IMR-90 (cell line): ENCODE measurements around the gene MMRN1. TPM values are rescaled to one million over a fixed set of nuclear protein-coding genes. Genes with fewer than 3 reads are reported as not detected.

Experiments
- ATAC-seq: fragments of 200-7000 bp; cut with Tn5 transposase; 2 replicates; pipeline ENCODE4 v1.9.1; 2020; ENCODE audit warnings: low read depth, mild to moderate bottlenecking, moderate library complexity
- BruUV-seq: library from RNA; stranded (reverse); fragments of 400-500 nt; replicated peaks from 2 replicates; lab custom pipeline; 2021; lab: Mats Ljungman, UMichigan
- CTCF ChIA-PET: fragments of 300-600 bp; formaldehyde crosslinking; extraction: SDS; loops from one replicate; lab custom pipeline; 2021; ENCODE audit warnings: antibody characterized with exemption; lab: Yijun Ruan, JAX
- POLR2A ChIA-PET: fragments of 300-600 bp; sonication (Branson Sonifier 250); formaldehyde crosslinking; loops from one replicate; lab custom pipeline; 2022; ENCODE audit warnings: antibody characterized with exemption; ENCODE audit not compliant: unreplicated experiment; lab: Charles Lee
- DNase-seq: peaks from one replicate; pipeline ENCODE4 v3.0.0; 2013
- H2AFZ ChIP-seq: replicated peaks from 2 replicates; pipeline ENCODE3; 2013; ENCODE audit warnings: low read length, mild to moderate bottlenecking; ENCODE audit not compliant: poor library complexity
- H2AK5ac ChIP-seq: 2 replicates; pipeline ENCODE4 v1.6.1; 2013; ENCODE audit warnings: low read depth, low read length, inconsistent platforms
- H2AK9ac ChIP-seq: replicated peaks from 2 replicates; pipeline ENCODE3; 2013; ENCODE audit warnings: mild to moderate bottlenecking, low read depth, low read length, moderate library complexity; ENCODE audit not compliant: poor library complexity
- H2BK120ac ChIP-seq: 2 replicates; pipeline ENCODE4 v1.6.1; 2013; ENCODE audit warnings: low read depth, low read length, inconsistent platforms
- H2BK15ac ChIP-seq: 3 replicates; pipeline ENCODE4 v1.6.1; 2013; ENCODE audit warnings: low read depth, low read length, inconsistent platforms
- H2BK20ac ChIP-seq: 2 replicates; pipeline ENCODE4 v1.6.1; 2013; ENCODE audit warnings: low read depth, mild to moderate bottlenecking, inconsistent platforms, low read length, moderate library complexity
- H2BK5ac ChIP-seq: 2 replicates; pipeline ENCODE4 v1.6.1; 2013; ENCODE audit warnings: mild to moderate bottlenecking, low read depth, low read length, inconsistent platforms; ENCODE audit not compliant: poor library complexity, severe bottlenecking
- H3K14ac ChIP-seq: replicated peaks from 2 replicates; pipeline ENCODE4 v1.6.1; 2013; ENCODE audit warnings: low read depth, low read length, inconsistent platforms
- H3K18ac ChIP-seq: 2 replicates; pipeline ENCODE4 v1.6.1; 2013; ENCODE audit warnings: low read depth, low read length, control low read depth
- H3K23ac ChIP-seq: 2 replicates; pipeline ENCODE4 v1.6.1; 2013; ENCODE audit warnings: low read depth, low read length, inconsistent platforms
- H3K27ac ChIP-seq: 2 replicates; pipeline ENCODE4 v1.5.1; 2013; ENCODE audit warnings: mild to moderate bottlenecking, control low read depth, low read length; ENCODE audit not compliant: insufficient read depth
- H3K27me3 ChIP-seq: 2 replicates; pipeline ENCODE4 v1.6.1; 2013; ENCODE audit warnings: low read length; ENCODE audit not compliant: control insufficient read depth, insufficient read depth
- H3K36me3 ChIP-seq: 2 replicates; pipeline ENCODE4 v1.6.1; 2013; ENCODE audit warnings: low read length, mixed read lengths; ENCODE audit not compliant: control insufficient read depth, insufficient read depth
- H3K4ac ChIP-seq: 2 replicates; pipeline ENCODE4 v1.6.1; 2013; ENCODE audit warnings: low read depth, low read length, inconsistent platforms
- H3K4me1 ChIP-seq: 2 replicates; pipeline ENCODE4 v1.6.1; 2013; ENCODE audit warnings: low read length, mixed read lengths; ENCODE audit not compliant: control insufficient read depth, insufficient read depth
- H3K4me2 ChIP-seq: 2 replicates; pipeline ENCODE4 v1.6.1; 2013; ENCODE audit warnings: low read depth, mild to moderate bottlenecking, control low read depth, low read length, moderate library complexity
- H3K4me3 ChIP-seq: 2 replicates; pipeline ENCODE4 v1.5.1; 2013; ENCODE audit warnings: low read depth, mild to moderate bottlenecking, control low read depth, low read length, moderate library complexity; ENCODE audit not compliant: insufficient read depth
- H3K56ac ChIP-seq: 2 replicates; pipeline ENCODE4 v1.6.1; 2013; ENCODE audit warnings: low read length, inconsistent platforms; ENCODE audit not compliant: insufficient read depth; ENCODE audit errors: extremely low read depth
- H3K79me1 ChIP-seq, 2 experiments: 2 replicates each; pipeline ENCODE4 v1.6.1; 2013; ENCODE audit warnings: low read length in 2 of 2, inconsistent platforms in 1 of 2, low read depth in 1 of 2
- H3K9ac ChIP-seq: 2 replicates; pipeline ENCODE4 v1.6.1; 2013; ENCODE audit warnings: low read depth, low read length, control low read depth
- H3K9me1 ChIP-seq: 2 replicates; pipeline ENCODE4 v1.6.1; 2013; ENCODE audit warnings: low read length, inconsistent platforms; ENCODE audit not compliant: insufficient read depth
- H3K9me3 ChIP-seq: 2 replicates; pipeline ENCODE4 v1.6.1; 2013; ENCODE audit warnings: low read length; ENCODE audit not compliant: control insufficient read depth, insufficient read depth
- H4K20me1 ChIP-seq: 2 replicates; pipeline ENCODE4 v1.6.1; 2013; ENCODE audit warnings: low read length, inconsistent platforms; ENCODE audit not compliant: insufficient read depth
- H4K5ac ChIP-seq: 2 replicates; pipeline ENCODE4 v1.6.1; 2013; ENCODE audit warnings: mild to moderate bottlenecking, low read depth, low read length, control low read depth
- H4K8ac ChIP-seq, 2 experiments: 2 replicates each; pipeline ENCODE4 v1.6.1; 2013; ENCODE audit warnings: low read depth in 2 of 2, low read length in 2 of 2, control low read depth in 1 of 2, inconsistent platforms in 1 of 2
- H4K91ac ChIP-seq: 2 replicates; pipeline ENCODE4 v1.6.1; 2013; ENCODE audit warnings: low read depth, low read length, inconsistent platforms; ENCODE audit not compliant: insufficient read depth
- MAZ ChIP-seq: IDR thresholded peaks from 2 replicates; pipeline ENCODE4 v1.6.1; 2012; ENCODE audit warnings: low read depth, mild to moderate bottlenecking, low read length, improper control_type of control experiment, moderate library complexity, borderline replicate concordance
- NFE2L2 ChIP-seq: fragments of 150-350 bp; IDR thresholded peaks from 2 replicates; pipeline ENCODE4 v1.6.1; 2016; ENCODE audit warnings: low read depth, mild to moderate bottlenecking, low read length
- SMC3 ChIP-seq: fragments of 150-350 bp; IDR thresholded peaks from 2 replicates; pipeline ENCODE4 v1.6.1; 2016; ENCODE audit warnings: low read depth, mild to moderate bottlenecking, antibody characterized with exemption, low read length, moderate library complexity
- dilution Hi-C: fragments of 300-500 bp; cut with HindIII; formaldehyde crosslinking; loops from one replicate; pipeline ENCODE4 v1.14.3; 2018; ENCODE audit warnings: low sequenced_read_pairs; ENCODE audit not compliant: unreplicated experiment
- in situ Hi-C: fragments of 300-500 bp; cut with MboI; formaldehyde crosslinking; loops from 3 replicates; pipeline ENCODE4 v1.14.3; 2019; ENCODE audit warnings: low sequenced_read_pairs, inconsistent platforms, mixed read lengths
- intact Hi-C: fragments of 100-400 bp; cut with micrococcal nuclease; formaldehyde crosslinking; loops from 2 replicates; pipeline ENCODE4 v1.10.0; 2022
- polyA plus RNA-seq, 3 experiments: library from polyadenylated mRNA; depleted of rRNA; stranded (reverse); fragments of >200 nt; gene quantifications; 2 replicates each; pipeline ENCODE4 v1.2.3, GENCODE V29; 2012; ENCODE audit warnings: low replicate concordance in 1 of 3
- total RNA-seq: library from RNA; depleted of rRNA; stranded (reverse); fragments of >200 nt; gene quantifications from 2 replicates; pipeline ENCODE4 v1.2.3, GENCODE V29; 2012

Gene MMRN1
- total and polyA plus RNA-seq, 2 of the 4 experiments (the other 2 are of a cell fraction), result not detected

DNA sequence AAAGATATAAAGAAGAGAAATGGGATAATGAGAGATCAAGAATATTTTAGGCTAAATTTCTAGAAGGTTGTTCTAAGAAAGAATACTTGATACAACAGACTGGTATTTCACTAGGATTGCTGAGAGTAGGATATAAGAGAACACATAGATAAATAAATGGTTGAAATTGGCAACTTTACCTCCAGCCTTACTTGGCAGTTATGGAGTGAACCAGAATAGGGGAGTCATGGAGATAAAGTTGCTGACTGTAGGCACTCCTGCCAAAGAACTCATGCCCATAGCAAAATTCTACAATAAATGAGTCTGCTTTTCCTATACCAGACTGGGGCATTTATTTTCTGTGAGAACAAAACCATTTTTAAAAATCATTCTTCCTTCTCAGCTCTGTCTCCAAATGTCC, 26.4 kb upstream of the MMRN1 start:
- Histone ChIP-seq H3K4ac (no peak overlapping the region), H2AK9ac (no peak overlapping the region), H2AK5ac (no peak overlapping the region), H2AFZ (no peak overlapping the region), H3K4me3 (no peak overlapping the region), H4K8ac (no peak overlapping the region), H3K4me2 (no peak overlapping the region), H2BK15ac (no peak overlapping the region), H4K20me1 (no peaks in the 10 kb centered on the region), H3K36me3 (no peaks in the 10 kb centered on the region), H3K79me1 (no peaks in the 10 kb centered on the region), H2BK120ac (no peak overlapping the region), H3K4me1 (no peaks in the 10 kb centered on the region), H3K9me3 (no peaks in the 10 kb centered on the region), H3K27ac (no peak overlapping the region), H4K5ac (no peak overlapping the region), H4K91ac (no peak overlapping the region), H3K9ac (no peak overlapping the region), H3K9me1 (no peaks in the 10 kb centered on the region), H3K14ac (no peak overlapping the region), H3K18ac (no peak overlapping the region), H3K27me3 (no peaks in the 10 kb centered on the region), H3K23ac (no peak overlapping the region), H3K56ac (no peak overlapping the region), H2BK20ac (no peak overlapping the region), H2BK5ac (no peak overlapping the region)
- BruUV-seq, result no TSS peak
- no peak for DNase-seq
- no peak for ATAC-seq
- ChIA-PET CTCF (interaction anchor here (0.6 to 1.6 kb wide), 6 partner anchors 12 to 436 kb away, joined by 3 to 8 read pairs (median 4); no protein-coding TSS in a partner anchor), POLR2A (interaction anchor here (0.7 kb wide), 1 partner anchor 174 kb away, joined by 3 read pairs; no protein-coding TSS in a partner anchor)
- dilution Hi-C loops, result no loop called here
- in situ Hi-C loops, result loop anchor here (25.0 kb wide), 1 partner anchor 381 kb away; no protein-coding TSS in a partner anchor
- TF ChIP-seq SMC3 (no peak), NFE2L2 (no peak), MAZ (no peak)
- intact Hi-C loops, result loop anchor here (1.0 kb wide), 1 partner anchor 382 kb away; no protein-coding TSS in a partner anchor
